ENCODE data around the gene OPTC.

OPTC gene

GRCh38 chr1:203486618-203487370 is 7.2 kb upstream of the OPTC start:
- Histone ChIP-seq H3K4ac (ENCODE audit: low read depth, low read length) (peak overlapping the region; percentile 63), H3K36me3 (ENCODE audit: control insufficient read depth, insufficient read depth, low read length) (no peaks in the 10 kb centered on the region), H2BK15ac (replicated peaks; ENCODE audit: low read depth) (no peak overlapping the region), H3K4me2 (ENCODE audit: low read length) (no peak overlapping the region), H3K4me1 (ENCODE audit: control insufficient read depth, low read depth, low read length) (peaks cover 12% of the 10 kb centered on the region), H3K79me1 (ENCODE audit: low read length) (no peaks in the 10 kb centered on the region), H2BK5ac (ENCODE audit: low read length) (no peak overlapping the region), H3K9ac (ENCODE audit: low read length) (peak overlapping the region; percentile 55), H3K23ac (ENCODE audit: low read length) (no peak overlapping the region), H4K5ac (ENCODE audit: low read length) (no peak overlapping the region), H4K8ac (ENCODE audit: low read depth, low read length) (no peak overlapping the region), H3K27me3 (ENCODE audit: insufficient read depth, low read length, poor library complexity) (no peaks in the 10 kb centered on the region), H2AK5ac (ENCODE audit: low read length) (no peak overlapping the region), H3K27ac (ENCODE audit: low read depth, low read length) (no peak overlapping the region), H3K4me3 (ENCODE audit: low read length) (no peak overlapping the region), H3K79me2 (ENCODE audit: control insufficient read depth, insufficient read depth, low read length) (no peaks in the 10 kb centered on the region), H3K56ac (ENCODE audit: low read length) (peak overlapping the region; percentile 80), H3K18ac (ENCODE audit: low read length) (peak overlapping the region; percentile 10), H2BK120ac (ENCODE audit: low read depth, low read length) (no peak overlapping the region)
- no CpG with 5 or more reads among the region's 28 CpGs for WGBS (ENCODE audit: extremely low coverage, insufficient coverage, low lambda C conversion rate)
- no peak for DNase-seq

- no peak overlapping the region for H3K4ac ChIP-seq (ENCODE audit: low read depth, low read length)
- no peak overlapping the region for H2BK15ac ChIP-seq (replicated peaks; ENCODE audit: low read depth)
- H3K56ac ChIP-seq (ENCODE audit: low read length), result peak overlapping the region; percentile 26
- no peaks in the 10 kb centered on the region for H3K79me2 ChIP-seq (ENCODE audit: control insufficient read depth, insufficient read depth, low read length)
- no peak overlapping the region for H3K9ac ChIP-seq (ENCODE audit: low read length)
- no peak overlapping the region for H3K27ac ChIP-seq (ENCODE audit: low read depth, low read length)
- no peak overlapping the region for H2AK5ac ChIP-seq (ENCODE audit: low read length)
- no CpG with 5 or more reads among the region's 7 CpGs for WGBS (ENCODE audit: extremely low coverage, insufficient coverage, low lambda C conversion rate)
- no peaks in the 10 kb centered on the region for H3K27me3 ChIP-seq (ENCODE audit: insufficient read depth, low read length, poor library complexity)
- peaks cover 13% of the 10 kb centered on the region for H3K4me1 ChIP-seq (ENCODE audit: control insufficient read depth, low read depth, low read length)
- no peak overlapping the region for H2BK120ac ChIP-seq (ENCODE audit: low read depth, low read length)
- H3K4me2 ChIP-seq (ENCODE audit: low read length), result no peak overlapping the region
- DNase-seq, result no peak
- no peak overlapping the region for H2BK5ac ChIP-seq (ENCODE audit: low read length)
- no peaks in the 10 kb centered on the region for H3K79me1 ChIP-seq (ENCODE audit: low read length)
- H3K23ac ChIP-seq (ENCODE audit: low read length), result no peak overlapping the region
- no peak overlapping the region for H4K8ac ChIP-seq (ENCODE audit: low read depth, low read length)
- H3K18ac ChIP-seq (ENCODE audit: low read length), result no peak overlapping the region
- H3K4me3 ChIP-seq (ENCODE audit: low read length), result no peak overlapping the region
- H3K36me3 ChIP-seq (ENCODE audit: control insufficient read depth, insufficient read depth, low read length), result no peaks in the 10 kb centered on the region
- H4K5ac ChIP-seq (ENCODE audit: low read length), result no peak overlapping the region
These were observed 5.4 kb upstream of the OPTC start for GRCh38 chr1:203488539-203488938.

DNA sequence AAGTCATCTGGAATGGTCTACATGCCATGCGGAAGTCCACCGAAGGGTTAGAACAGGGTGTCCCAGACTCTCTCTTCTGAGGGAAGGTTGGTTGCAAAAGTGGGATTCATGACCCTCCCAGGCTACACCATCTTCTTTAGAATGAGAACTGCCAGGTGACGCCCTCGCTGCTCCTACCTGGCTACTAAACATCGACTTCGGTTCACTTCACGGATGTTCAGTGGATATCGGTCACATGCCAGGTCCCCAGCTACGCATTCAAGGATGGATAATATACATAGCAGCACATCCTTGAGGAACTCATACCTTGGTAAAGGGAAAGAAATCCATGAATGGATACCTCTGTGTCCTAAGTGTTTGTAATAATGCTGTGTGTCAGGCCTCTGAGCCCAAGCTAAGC is 3.3 kb upstream of the OPTC start:
- Histone ChIP-seq H3K4ac (ENCODE audit: low read depth, low read length) (no peak overlapping the region), H3K79me2 (ENCODE audit: control insufficient read depth, insufficient read depth, low read length) (no peaks in the 10 kb centered on the region), H2BK120ac (ENCODE audit: low read depth, low read length) (no peak overlapping the region), H3K56ac (ENCODE audit: low read length) (no peak overlapping the region), H3K27me3 (ENCODE audit: insufficient read depth, low read length, poor library complexity) (no peaks in the 10 kb centered on the region), H3K9ac (ENCODE audit: low read length) (no peak overlapping the region), H3K36me3 (ENCODE audit: control insufficient read depth, insufficient read depth, low read length) (no peaks in the 10 kb centered on the region), H2AK5ac (ENCODE audit: low read length) (peak overlapping the region; percentile 48), H3K4me3 (ENCODE audit: low read length) (no peak overlapping the region), H3K23ac (ENCODE audit: low read length) (no peak overlapping the region), H4K8ac (ENCODE audit: low read depth, low read length) (no peak overlapping the region), H3K4me1 (ENCODE audit: control insufficient read depth, low read depth, low read length) (peaks cover 13% of the 10 kb centered on the region), H3K79me1 (ENCODE audit: low read length) (no peaks in the 10 kb centered on the region), H4K5ac (ENCODE audit: low read length) (no peak overlapping the region), H2BK5ac (ENCODE audit: low read length) (peak overlapping the region; percentile 33), H2BK15ac (replicated peaks; ENCODE audit: low read depth) (no peak overlapping the region), H3K27ac (ENCODE audit: low read depth, low read length) (no peak overlapping the region), H3K4me2 (ENCODE audit: low read length) (no peak overlapping the region), H3K18ac (ENCODE audit: low read length) (no peak overlapping the region)
- DNase-seq, result no peak
- no CpG with 5 or more reads among the region's 9 CpGs for WGBS (ENCODE audit: extremely low coverage, insufficient coverage, low lambda C conversion rate)

GRCh38 chr1:203491664-203492063 is 2.3 kb upstream of the OPTC start:
- H3K79me1 ChIP-seq (ENCODE audit: low read length), result no peaks in the 10 kb centered on the region
- no peak overlapping the region for H3K4me2 ChIP-seq (ENCODE audit: low read length)
- no CpG with 5 or more reads among the region's 9 CpGs for WGBS (ENCODE audit: extremely low coverage, insufficient coverage, low lambda C conversion rate)
- no peak overlapping the region for H4K5ac ChIP-seq (ENCODE audit: low read length)
- H2BK120ac ChIP-seq (ENCODE audit: low read depth, low read length), result no peak overlapping the region
- H3K56ac ChIP-seq (ENCODE audit: low read length), result peak overlapping the region; percentile 22
- no peaks in the 10 kb centered on the region for H3K79me2 ChIP-seq (ENCODE audit: control insufficient read depth, insufficient read depth, low read length)
- no peak for DNase-seq
- no peak overlapping the region for H3K23ac ChIP-seq (ENCODE audit: low read length)
- no peak overlapping the region for H3K4ac ChIP-seq (ENCODE audit: low read depth, low read length)
- H3K4me3 ChIP-seq (ENCODE audit: low read length), result no peak overlapping the region
- H3K18ac ChIP-seq (ENCODE audit: low read length), result no peak overlapping the region
- H3K27ac ChIP-seq (ENCODE audit: low read depth, low read length), result peak overlapping the region; percentile 45
- no peak overlapping the region for H2BK15ac ChIP-seq (replicated peaks; ENCODE audit: low read depth)
- no peak overlapping the region for H4K8ac ChIP-seq (ENCODE audit: low read depth, low read length)
- H2BK5ac ChIP-seq (ENCODE audit: low read length), result no peak overlapping the region
- no peak overlapping the region for H3K9ac ChIP-seq (ENCODE audit: low read length)
- no peak overlapping the region for H2AK5ac ChIP-seq (ENCODE audit: low read length)
- H3K4me1 ChIP-seq (ENCODE audit: control insufficient read depth, low read depth, low read length), result peaks cover 13% of the 10 kb centered on the region
- no peaks in the 10 kb centered on the region for H3K27me3 ChIP-seq (ENCODE audit: insufficient read depth, low read length, poor library complexity)
- no peaks in the 10 kb centered on the region for H3K36me3 ChIP-seq (ENCODE audit: control insufficient read depth, insufficient read depth, low read length)

DNA sequence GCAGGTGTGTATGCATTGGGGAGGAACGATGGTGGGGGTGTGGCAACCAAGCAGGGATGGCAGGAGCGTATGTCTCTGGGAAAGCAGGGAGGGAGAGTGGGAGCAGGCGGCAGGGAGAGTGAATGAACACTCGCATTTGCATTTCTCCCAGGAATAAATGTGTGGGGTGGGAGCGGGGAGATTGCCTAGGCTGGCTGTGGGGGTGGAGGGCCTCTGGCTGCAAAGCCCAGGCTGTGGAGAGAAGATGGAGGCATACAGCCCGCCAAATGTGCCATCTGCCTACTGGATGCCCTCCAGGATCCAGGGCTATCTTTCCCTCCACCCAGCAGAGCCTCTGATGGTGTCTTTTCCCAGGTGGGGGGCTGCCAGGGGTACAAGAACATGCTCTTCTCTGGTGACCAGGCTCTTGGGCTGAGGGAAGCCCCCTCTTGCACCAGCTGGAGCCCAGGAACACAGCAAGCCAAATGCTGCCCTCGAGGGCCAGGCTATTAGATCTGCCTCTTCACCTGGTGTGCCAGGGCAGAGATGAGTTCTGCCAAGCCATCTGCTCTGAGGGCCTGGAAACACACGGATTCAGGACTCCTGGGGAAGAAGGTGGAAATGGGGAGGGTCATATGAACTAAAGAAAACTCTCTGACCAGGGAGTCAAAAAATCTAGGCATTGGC is 1.7 kb upstream of the OPTC start:
- no CpG with 5 or more reads among the region's 8 CpGs for WGBS (ENCODE audit: extremely low coverage, insufficient coverage, low lambda C conversion rate)
- Histone ChIP-seq H3K79me2 (ENCODE audit: control insufficient read depth, insufficient read depth, low read length) (no peaks in the 10 kb centered on the region), H3K18ac (ENCODE audit: low read length) (no peak overlapping the region), H3K4me3 (ENCODE audit: low read length) (no peak overlapping the region), H2AK5ac (ENCODE audit: low read length) (no peak overlapping the region), H3K4me2 (ENCODE audit: low read length) (no peak overlapping the region), H3K9ac (ENCODE audit: low read length) (no peak overlapping the region), H3K23ac (ENCODE audit: low read length) (no peak overlapping the region), H4K8ac (ENCODE audit: low read depth, low read length) (no peak overlapping the region), H2BK120ac (ENCODE audit: low read depth, low read length) (no peak overlapping the region), H3K27me3 (ENCODE audit: insufficient read depth, low read length, poor library complexity) (no peaks in the 10 kb centered on the region), H3K27ac (ENCODE audit: low read depth, low read length) (no peak overlapping the region), H3K79me1 (ENCODE audit: low read length) (no peaks in the 10 kb centered on the region), H3K36me3 (ENCODE audit: control insufficient read depth, insufficient read depth, low read length) (no peaks in the 10 kb centered on the region), H3K56ac (ENCODE audit: low read length) (no peak overlapping the region), H4K5ac (ENCODE audit: low read length) (no peak overlapping the region), H2BK15ac (replicated peaks; ENCODE audit: low read depth) (no peak overlapping the region), H3K4me1 (ENCODE audit: control insufficient read depth, low read depth, low read length) (peaks cover 13% of the 10 kb centered on the region), H2BK5ac (ENCODE audit: low read length) (no peak overlapping the region), H3K4ac (ENCODE audit: low read depth, low read length) (no peak overlapping the region)
- peak; percentile 21 for DNase-seq
